IMR-90 (cell line): ENCODE measurements around the gene NMNAT3. TPM values are rescaled to one million over a fixed set of nuclear protein-coding genes. Genes with fewer than 3 reads are reported as not detected.

ENCODE experiments used
- ATAC-seq: fragments of 200-7000 bp; cut with Tn5 transposase; 2 replicates; pipeline ENCODE4 v1.9.1; 2020; ENCODE audit warnings: low read depth, mild to moderate bottlenecking, moderate library complexity
- BruUV-seq: library from RNA; stranded (reverse); fragments of 400-500 nt; replicated peaks from 2 replicates; lab custom pipeline; 2021; lab: Mats Ljungman, UMichigan
- CTCF ChIA-PET: fragments of 300-600 bp; formaldehyde crosslinking; extraction: SDS; loops from one replicate; lab custom pipeline; 2021; ENCODE audit warnings: antibody characterized with exemption; lab: Yijun Ruan, JAX
- POLR2A ChIA-PET: fragments of 300-600 bp; sonication (Branson Sonifier 250); formaldehyde crosslinking; loops from one replicate; lab custom pipeline; 2022; ENCODE audit warnings: antibody characterized with exemption; ENCODE audit not compliant: unreplicated experiment; lab: Charles Lee
- DNase-seq: peaks from one replicate; pipeline ENCODE4 v3.0.0; 2013
- H2AFZ ChIP-seq: replicated peaks from 2 replicates; pipeline ENCODE3; 2013; ENCODE audit warnings: low read length, mild to moderate bottlenecking; ENCODE audit not compliant: poor library complexity
- H2AK5ac ChIP-seq: 2 replicates; pipeline ENCODE4 v1.6.1; 2013; ENCODE audit warnings: low read depth, low read length, inconsistent platforms
- H2AK9ac ChIP-seq: replicated peaks from 2 replicates; pipeline ENCODE3; 2013; ENCODE audit warnings: mild to moderate bottlenecking, low read depth, low read length, moderate library complexity; ENCODE audit not compliant: poor library complexity
- H2BK120ac ChIP-seq: 2 replicates; pipeline ENCODE4 v1.6.1; 2013; ENCODE audit warnings: low read depth, low read length, inconsistent platforms
- H2BK15ac ChIP-seq: 3 replicates; pipeline ENCODE4 v1.6.1; 2013; ENCODE audit warnings: low read depth, low read length, inconsistent platforms
- H2BK20ac ChIP-seq: 2 replicates; pipeline ENCODE4 v1.6.1; 2013; ENCODE audit warnings: low read depth, mild to moderate bottlenecking, inconsistent platforms, low read length, moderate library complexity
- H2BK5ac ChIP-seq: 2 replicates; pipeline ENCODE4 v1.6.1; 2013; ENCODE audit warnings: mild to moderate bottlenecking, low read depth, low read length, inconsistent platforms; ENCODE audit not compliant: poor library complexity, severe bottlenecking
- H3K14ac ChIP-seq: replicated peaks from 2 replicates; pipeline ENCODE4 v1.6.1; 2013; ENCODE audit warnings: low read depth, low read length, inconsistent platforms
- H3K18ac ChIP-seq: 2 replicates; pipeline ENCODE4 v1.6.1; 2013; ENCODE audit warnings: low read depth, low read length, control low read depth
- H3K23ac ChIP-seq: 2 replicates; pipeline ENCODE4 v1.6.1; 2013; ENCODE audit warnings: low read depth, low read length, inconsistent platforms
- H3K27ac ChIP-seq: 2 replicates; pipeline ENCODE4 v1.5.1; 2013; ENCODE audit warnings: mild to moderate bottlenecking, control low read depth, low read length; ENCODE audit not compliant: insufficient read depth
- H3K27me3 ChIP-seq: 2 replicates; pipeline ENCODE4 v1.6.1; 2013; ENCODE audit warnings: low read length; ENCODE audit not compliant: control insufficient read depth, insufficient read depth
- H3K36me3 ChIP-seq: 2 replicates; pipeline ENCODE4 v1.6.1; 2013; ENCODE audit warnings: low read length, mixed read lengths; ENCODE audit not compliant: control insufficient read depth, insufficient read depth
- H3K4ac ChIP-seq: 2 replicates; pipeline ENCODE4 v1.6.1; 2013; ENCODE audit warnings: low read depth, low read length, inconsistent platforms
- H3K4me1 ChIP-seq: 2 replicates; pipeline ENCODE4 v1.6.1; 2013; ENCODE audit warnings: low read length, mixed read lengths; ENCODE audit not compliant: control insufficient read depth, insufficient read depth
- H3K4me2 ChIP-seq: 2 replicates; pipeline ENCODE4 v1.6.1; 2013; ENCODE audit warnings: low read depth, mild to moderate bottlenecking, control low read depth, low read length, moderate library complexity
- H3K4me3 ChIP-seq: 2 replicates; pipeline ENCODE4 v1.5.1; 2013; ENCODE audit warnings: low read depth, mild to moderate bottlenecking, control low read depth, low read length, moderate library complexity; ENCODE audit not compliant: insufficient read depth
- H3K56ac ChIP-seq: 2 replicates; pipeline ENCODE4 v1.6.1; 2013; ENCODE audit warnings: low read length, inconsistent platforms; ENCODE audit not compliant: insufficient read depth; ENCODE audit errors: extremely low read depth
- H3K79me1 ChIP-seq, 2 experiments: 2 replicates each; pipeline ENCODE4 v1.6.1; 2013; ENCODE audit warnings: low read length in 2 of 2, inconsistent platforms in 1 of 2, low read depth in 1 of 2
- H3K9ac ChIP-seq: 2 replicates; pipeline ENCODE4 v1.6.1; 2013; ENCODE audit warnings: low read depth, low read length, control low read depth
- H3K9me1 ChIP-seq: 2 replicates; pipeline ENCODE4 v1.6.1; 2013; ENCODE audit warnings: low read length, inconsistent platforms; ENCODE audit not compliant: insufficient read depth
- H3K9me3 ChIP-seq: 2 replicates; pipeline ENCODE4 v1.6.1; 2013; ENCODE audit warnings: low read length; ENCODE audit not compliant: control insufficient read depth, insufficient read depth
- H4K20me1 ChIP-seq: 2 replicates; pipeline ENCODE4 v1.6.1; 2013; ENCODE audit warnings: low read length, inconsistent platforms; ENCODE audit not compliant: insufficient read depth
- H4K5ac ChIP-seq: 2 replicates; pipeline ENCODE4 v1.6.1; 2013; ENCODE audit warnings: mild to moderate bottlenecking, low read depth, low read length, control low read depth
- H4K8ac ChIP-seq, 2 experiments: 2 replicates each; pipeline ENCODE4 v1.6.1; 2013; ENCODE audit warnings: low read depth in 2 of 2, low read length in 2 of 2, control low read depth in 1 of 2, inconsistent platforms in 1 of 2
- H4K91ac ChIP-seq: 2 replicates; pipeline ENCODE4 v1.6.1; 2013; ENCODE audit warnings: low read depth, low read length, inconsistent platforms; ENCODE audit not compliant: insufficient read depth
- CEBPB ChIP-seq: IDR thresholded peaks from 2 replicates; pipeline ENCODE4 v1.6.1; 2012; ENCODE audit warnings: low read depth, low read length, improper control_type of control experiment
- CHD1 ChIP-seq: IDR thresholded peaks from 2 replicates; pipeline ENCODE4 v1.6.1; 2012; ENCODE audit warnings: low read depth, low read length, improper control_type of control experiment
- MAFK ChIP-seq: IDR thresholded peaks from 2 replicates; pipeline ENCODE4 v1.6.1; 2012; ENCODE audit warnings: low read depth, low read length, improper control_type of control experiment
- MAZ ChIP-seq: IDR thresholded peaks from 2 replicates; pipeline ENCODE4 v1.6.1; 2012; ENCODE audit warnings: low read depth, mild to moderate bottlenecking, low read length, improper control_type of control experiment, moderate library complexity, borderline replicate concordance
- MXI1 ChIP-seq: IDR thresholded peaks from 2 replicates; pipeline ENCODE4 v1.6.1; 2012; ENCODE audit warnings: low read depth, mild to moderate bottlenecking, low read length, moderate library complexity, borderline replicate concordance
- NFE2L2 ChIP-seq: fragments of 150-350 bp; IDR thresholded peaks from 2 replicates; pipeline ENCODE4 v1.6.1; 2016; ENCODE audit warnings: low read depth, mild to moderate bottlenecking, low read length
- POLR2A ChIP-seq: IDR thresholded peaks from 2 replicates; pipeline ENCODE4 v1.6.1; 2012; ENCODE audit warnings: mild to moderate bottlenecking, low read depth, low read length
- RAD21 ChIP-seq: IDR thresholded peaks from 2 replicates; pipeline ENCODE4 v1.6.1; 2012; ENCODE audit warnings: low read length, improper control_type of control experiment
- RCOR1 ChIP-seq: IDR thresholded peaks from 2 replicates; pipeline ENCODE4 v1.6.1; 2012; ENCODE audit warnings: mild to moderate bottlenecking, low read length, improper control_type of control experiment; ENCODE audit not compliant: insufficient replicate concordance
- RFX5 ChIP-seq: IDR thresholded peaks from 2 replicates; pipeline ENCODE4 v1.8.0; 2012; ENCODE audit warnings: low read depth, mild to moderate bottlenecking, low read length, moderate library complexity
- WGBS, 2 experiments: methylation state at CpG; one replicate each; pipeline versions ENCODE4 v1.1.5 to v1.1.7; 2013; ENCODE audit warnings: missing lambda C conversion rate in 2 of 2; ENCODE audit not compliant: insufficient read length in 1 of 2; ENCODE audit errors: extremely low coverage in 2 of 2; 5-methylcytosine and 5-hydroxymethylcytosine counted together
- dilution Hi-C: fragments of 300-500 bp; cut with HindIII; formaldehyde crosslinking; loops from one replicate; pipeline ENCODE4 v1.14.3; 2018; ENCODE audit warnings: low sequenced_read_pairs; ENCODE audit not compliant: unreplicated experiment
- in situ Hi-C: fragments of 300-500 bp; cut with MboI; formaldehyde crosslinking; loops from 3 replicates; pipeline ENCODE4 v1.14.3; 2019; ENCODE audit warnings: low sequenced_read_pairs, inconsistent platforms, mixed read lengths
- intact Hi-C: fragments of 100-400 bp; cut with micrococcal nuclease; formaldehyde crosslinking; loops from 2 replicates; pipeline ENCODE4 v1.10.0; 2022
- polyA plus RNA-seq, 3 experiments: library from polyadenylated mRNA; depleted of rRNA; stranded (reverse); fragments of >200 nt; gene quantifications; 2 replicates each; pipeline ENCODE4 v1.2.3, GENCODE V29; 2012; ENCODE audit warnings: low replicate concordance in 1 of 3
- total RNA-seq: library from RNA; depleted of rRNA; stranded (reverse); fragments of >200 nt; gene quantifications from 2 replicates; pipeline ENCODE4 v1.2.3, GENCODE V29; 2012
- TF ChIP-seq, protein P1 (sequence below): fragments of 150-350 bp; IDR thresholded peaks from 2 replicates; pipeline ENCODE4 v1.6.1; 2017; ENCODE audit warnings: mild to moderate bottlenecking, antibody characterized with exemption, low read length, low read depth
- TF ChIP-seq, protein P2 (sequence below): fragments of 150-350 bp; IDR thresholded peaks from 2 replicates; pipeline ENCODE4 v1.6.1; 2016; ENCODE audit warnings: low read depth, mild to moderate bottlenecking, low read length, moderate library complexity, borderline replicate concordance
- TF ChIP-seq, protein P3 (sequence below): conservative IDR thresholded peaks from 2 replicates; pipeline ENCODE4 v1.5.1; 2012; ENCODE audit warnings: mild to moderate bottlenecking, low read depth, low read length, improper control_type of control experiment

The NMNAT3 gene
- total and polyA plus RNA-seq, 2 of the 4 experiments (the other 2 are of a cell fraction): 0.12 to 0.36 TPM

DNA sequence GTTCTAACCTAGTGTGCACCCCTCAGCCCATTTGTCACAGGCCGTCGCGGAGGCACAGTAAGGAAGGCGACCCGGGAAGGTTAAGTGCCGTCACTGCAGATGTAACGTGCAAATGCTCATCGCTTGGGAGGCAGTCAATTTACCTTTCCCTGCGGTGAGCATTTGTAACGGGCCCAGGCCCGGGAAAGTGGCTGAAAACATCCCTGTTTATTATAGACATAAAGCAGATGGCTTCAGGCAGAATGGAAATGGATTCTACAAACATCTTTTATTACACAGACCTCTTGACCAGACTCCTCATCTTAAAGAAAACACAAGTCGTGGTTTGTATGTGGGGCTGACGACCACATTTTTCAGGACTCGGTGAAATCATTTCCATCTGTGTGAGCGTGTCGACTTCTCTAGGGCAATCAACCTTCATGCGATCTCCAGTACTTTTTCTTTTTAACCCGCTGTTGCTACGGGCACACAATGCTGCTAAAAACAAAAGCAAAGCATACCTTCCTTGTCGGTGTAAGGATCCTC, 43.6 kb downstream of the NMNAT3 start:
- H4K20me1 ChIP-seq: no peaks in the 10 kb centered on the region
- no peak overlapping the region for H3K9ac ChIP-seq
- H3K4me2 ChIP-seq: no peak overlapping the region
- no peak overlapping the region for H2BK15ac ChIP-seq
- H3K4me1 ChIP-seq: no peaks in the 10 kb centered on the region
- no peak overlapping the region for H3K23ac ChIP-seq
- no peak overlapping the region for H3K27ac ChIP-seq
- H4K8ac ChIP-seq: no peak overlapping the region
- H2BK20ac ChIP-seq: no peak overlapping the region
- no peak overlapping the region for H2BK120ac ChIP-seq
- H3K4me3 ChIP-seq: no peak overlapping the region
- H3K9me1 ChIP-seq: no peaks in the 10 kb centered on the region
- DNase-seq: no peak
- WGBS, 2 experiments: 61% methylated on average over 6 of the region's 20 CpGs; no CpG with 5 or more reads in 1 of the 2 experiments
- no peak overlapping the region for H2AFZ ChIP-seq
- H3K18ac ChIP-seq: no peak overlapping the region
- CTCF ChIA-PET: no interaction called here
- ATAC-seq: no peak
- H3K79me1 ChIP-seq: no peaks in the 10 kb centered on the region
- no peaks in the 10 kb centered on the region for H3K9me3 ChIP-seq
- dilution Hi-C loops (no loop called here), in situ Hi-C loops (no loop called here), intact Hi-C loops (no loop called here)
- POLR2A ChIA-PET: no interaction called here
- no TSS peak for BruUV-seq
- no peaks in the 10 kb centered on the region for H3K27me3 ChIP-seq
- no peak overlapping the region for H4K91ac ChIP-seq
- H2BK5ac ChIP-seq: no peak overlapping the region
- TF ChIP-seq MAFK: no peak
- TF ChIP-seq RCOR1: no peak
- no peak for TF ChIP-seq MXI1
- TF ChIP-seq, protein P1, sequence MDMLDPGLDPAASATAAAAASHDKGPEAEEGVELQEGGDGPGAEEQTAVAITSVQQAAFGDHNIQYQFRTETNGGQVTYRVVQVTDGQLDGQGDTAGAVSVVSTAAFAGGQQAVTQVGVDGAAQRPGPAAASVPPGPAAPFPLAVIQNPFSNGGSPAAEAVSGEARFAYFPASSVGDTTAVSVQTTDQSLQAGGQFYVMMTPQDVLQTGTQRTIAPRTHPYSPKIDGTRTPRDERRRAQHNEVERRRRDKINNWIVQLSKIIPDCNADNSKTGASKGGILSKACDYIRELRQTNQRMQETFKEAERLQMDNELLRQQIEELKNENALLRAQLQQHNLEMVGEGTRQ: no peak
- no peak for TF ChIP-seq MAZ
- no peak for TF ChIP-seq NFE2L2
- no peak for TF ChIP-seq RFX5
- TF ChIP-seq CHD1: no peak
- TF ChIP-seq, protein P2, sequence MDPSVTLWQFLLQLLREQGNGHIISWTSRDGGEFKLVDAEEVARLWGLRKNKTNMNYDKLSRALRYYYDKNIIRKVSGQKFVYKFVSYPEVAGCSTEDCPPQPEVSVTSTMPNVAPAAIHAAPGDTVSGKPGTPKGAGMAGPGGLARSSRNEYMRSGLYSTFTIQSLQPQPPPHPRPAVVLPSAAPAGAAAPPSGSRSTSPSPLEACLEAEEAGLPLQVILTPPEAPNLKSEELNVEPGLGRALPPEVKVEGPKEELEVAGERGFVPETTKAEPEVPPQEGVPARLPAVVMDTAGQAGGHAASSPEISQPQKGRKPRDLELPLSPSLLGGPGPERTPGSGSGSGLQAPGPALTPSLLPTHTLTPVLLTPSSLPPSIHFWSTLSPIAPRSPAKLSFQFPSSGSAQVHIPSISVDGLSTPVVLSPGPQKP: no peak
- no peak for TF ChIP-seq CEBPB
- TF ChIP-seq POLR2A: no peak
- TF ChIP-seq, protein P3, sequence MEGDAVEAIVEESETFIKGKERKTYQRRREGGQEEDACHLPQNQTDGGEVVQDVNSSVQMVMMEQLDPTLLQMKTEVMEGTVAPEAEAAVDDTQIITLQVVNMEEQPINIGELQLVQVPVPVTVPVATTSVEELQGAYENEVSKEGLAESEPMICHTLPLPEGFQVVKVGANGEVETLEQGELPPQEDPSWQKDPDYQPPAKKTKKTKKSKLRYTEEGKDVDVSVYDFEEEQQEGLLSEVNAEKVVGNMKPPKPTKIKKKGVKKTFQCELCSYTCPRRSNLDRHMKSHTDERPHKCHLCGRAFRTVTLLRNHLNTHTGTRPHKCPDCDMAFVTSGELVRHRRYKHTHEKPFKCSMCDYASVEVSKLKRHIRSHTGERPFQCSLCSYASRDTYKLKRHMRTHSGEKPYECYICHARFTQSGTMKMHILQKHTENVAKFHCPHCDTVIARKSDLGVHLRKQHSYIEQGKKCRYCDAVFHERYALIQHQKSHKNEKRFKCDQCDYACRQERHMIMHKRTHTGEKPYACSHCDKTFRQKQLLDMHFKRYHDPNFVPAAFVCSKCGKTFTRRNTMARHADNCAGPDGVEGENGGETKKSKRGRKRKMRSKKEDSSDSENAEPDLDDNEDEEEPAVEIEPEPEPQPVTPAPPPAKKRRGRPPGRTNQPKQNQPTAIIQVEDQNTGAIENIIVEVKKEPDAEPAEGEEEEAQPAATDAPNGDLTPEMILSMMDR: no peak
- TF ChIP-seq RAD21: no peak
- H2AK9ac ChIP-seq: no peak overlapping the region
- no peak overlapping the region for H3K14ac ChIP-seq
- no peak overlapping the region for H3K4ac ChIP-seq
- H3K36me3 ChIP-seq: no peaks in the 10 kb centered on the region
- H4K5ac ChIP-seq: no peak overlapping the region
- H3K56ac ChIP-seq: no peak overlapping the region
- no peak overlapping the region for H2AK5ac ChIP-seq
